Measurements from ENCODE around the gene NXN. TPM values are rescaled to one million over a fixed set of nuclear protein-coding genes. Genes with fewer than 3 reads are reported as not detected.

Gene NXN
- total RNA-seq, 1 donor from 2014 or later: 67.3 TPM

- Histone ChIP-seq H3K27ac (no peak overlapping the region), H3K4me3 (no peak overlapping the region), H3K4me1 (no peaks in the 10 kb centered on the region), H3K9me3 (no peaks in the 10 kb centered on the region), H3K36me3 (no peaks in the 10 kb centered on the region), H3K27me3 (no peaks in the 10 kb centered on the region)
- no peak for TF ChIP-seq CTCF (IDR thresholded peaks at IDR 0.05)
- intact Hi-C loops (cut with DNase I): no loop called here
- DNase-seq (ENCODE audit: low spot score in 2 of 2): no peak
Observed at GRCh38 chr17:968812-969730, 10.5 kb downstream of the NXN start.

GRCh38 chr17:967122-967521 is 12.5 kb downstream of the NXN start:
- Histone ChIP-seq H3K4me1 (no peaks in the 10 kb centered on the region), H3K27ac (no peak overlapping the region), H3K4me3 (no peak overlapping the region), H3K36me3 (no peaks in the 10 kb centered on the region), H3K27me3 (no peaks in the 10 kb centered on the region), H3K9me3 (no peaks in the 10 kb centered on the region)
- intact Hi-C loops (cut with DNase I): loop anchor here (1.0 kb wide), 1 partner anchor 19 kb away; no protein-coding TSS in a partner anchor
- DNase-seq (ENCODE audit: low spot score in 2 of 2): no peak
- no peak for TF ChIP-seq CTCF (IDR thresholded peaks at IDR 0.05)

- no peaks in the 10 kb centered on the region for H3K4me1 ChIP-seq
- H3K36me3 ChIP-seq: no peaks in the 10 kb centered on the region
- intact Hi-C loops (cut with DNase I): no loop called here
- H3K27ac ChIP-seq: no peak overlapping the region
- H3K9me3 ChIP-seq: no peaks in the 10 kb centered on the region
- TF ChIP-seq CTCF (IDR thresholded peaks at IDR 0.05): no peak
- H3K27me3 ChIP-seq: no peaks in the 10 kb centered on the region
- DNase-seq (ENCODE audit: low spot score in 2 of 2): no peak
- no peak overlapping the region for H3K4me3 ChIP-seq
Observed at GRCh38 chr17:965311-965989, 14.1 kb downstream of the NXN start.

- H3K4me1 ChIP-seq: no peaks in the 10 kb centered on the region
- no peak overlapping the region for H3K27ac ChIP-seq
- H3K27me3 ChIP-seq: no peaks in the 10 kb centered on the region
- H3K4me3 ChIP-seq: no peak overlapping the region
- DNase-seq (ENCODE audit: low spot score in 2 of 2): no peak
- TF ChIP-seq CTCF (IDR thresholded peaks at IDR 0.05): no peak
- H3K9me3 ChIP-seq: no peaks in the 10 kb centered on the region
- no peaks in the 10 kb centered on the region for H3K36me3 ChIP-seq
- intact Hi-C loops (cut with DNase I): no loop called here
Observed at GRCh38 chr17:964876-965275, 14.7 kb downstream of the NXN start.

GRCh38 chr17:962670-963069 is 16.9 kb downstream of the NXN start:
- no peak for DNase-seq (ENCODE audit: low spot score in 2 of 2)
- intact Hi-C loops (cut with DNase I): no loop called here
- Histone ChIP-seq H3K9me3 (no peaks in the 10 kb centered on the region), H3K27ac (no peak overlapping the region), H3K4me3 (no peak overlapping the region), H3K36me3 (no peaks in the 10 kb centered on the region), H3K4me1 (no peaks in the 10 kb centered on the region), H3K27me3 (no peaks in the 10 kb centered on the region)
- no peak for TF ChIP-seq CTCF (IDR thresholded peaks at IDR 0.05)

All from ascending aorta (tissue), 2 donors.